ENCODE results near the gene TMC4.

DNA sequence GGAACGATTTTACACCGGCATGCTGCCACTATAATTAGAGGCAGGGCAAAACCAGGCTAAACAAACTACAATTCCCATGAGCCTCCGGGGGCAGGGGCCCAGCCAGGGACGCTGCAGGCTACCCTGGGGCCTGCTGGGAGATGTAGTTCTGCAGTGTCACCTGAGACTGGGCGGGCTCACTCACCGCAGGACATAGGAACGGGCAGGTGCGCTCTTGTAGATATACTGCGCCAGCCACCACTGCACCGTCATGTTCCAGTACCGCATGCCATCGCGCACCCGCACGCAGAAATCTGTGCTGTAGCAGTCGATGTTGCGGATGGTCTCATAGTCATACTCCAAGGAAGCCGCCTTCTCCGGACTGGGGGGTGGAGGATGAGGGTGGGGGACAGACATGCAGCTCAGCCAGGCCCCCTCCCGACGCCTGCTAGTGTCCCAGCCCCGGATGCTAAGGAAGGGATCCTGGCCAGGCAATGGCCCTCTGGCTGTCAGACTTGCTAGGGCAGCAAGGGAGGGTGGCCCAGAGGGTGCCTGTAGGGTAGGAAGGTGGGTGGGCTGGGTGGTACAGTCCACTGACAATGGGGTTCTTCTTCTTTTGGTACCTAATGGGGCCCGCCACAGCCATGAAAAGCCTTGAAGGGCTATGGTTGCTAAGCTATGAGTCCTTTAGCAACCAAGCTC lies 5.8 kb upstream of the TMC4 start:
- no peak for TF ChIP-seq CTCF (IDR thresholded peaks at IDR 0.05)
- TF ChIP-seq POLR2A (IDR thresholded peaks at IDR 0.05), result no peak
- no peak for TF ChIP-seq EP300 (IDR thresholded peaks at IDR 0.05)
- TF ChIP-seq POLR2AphosphoS5 (IDR thresholded peaks at IDR 0.05), result no peak

Measured in gastroesophageal sphincter (tissue), 3 donors.